MG63 (cell line): ENCODE data around the gene GSTA4. TPM values are rescaled to one million over a fixed set of nuclear protein-coding genes. Genes with fewer than 3 reads are reported as not detected.
"Not testable (repeated sequence)": the region's sequence is repeated elsewhere in the genome, so short reads cannot be mapped to it uniquely, and the experiment has no call there.

Experiments used
- DNase-seq: peaks from one replicate; pipeline ENCODE4 v3.0.0-alpha.2; 2020
- H3K27me3 ChIP-seq: fragments of 250-450 bp; sonication (Bioruptor Pico); 2 replicates; pipeline ENCODE4 v1.5.1; 2020; ENCODE audit warnings: mild to moderate bottlenecking, moderate library complexity
- H3K36me3 ChIP-seq: fragments of 250-450 bp; sonication (Bioruptor Pico); 2 replicates; pipeline ENCODE4 v1.5.1; 2020; ENCODE audit warnings: mild to moderate bottlenecking, moderate library complexity
- H3K4me3 ChIP-seq: fragments of 250-450 bp; sonication (Bioruptor Pico); 2 replicates; pipeline ENCODE4 v1.5.1; 2020; ENCODE audit warnings: mild to moderate bottlenecking, moderate library complexity
- H3K9me3 ChIP-seq: fragments of 250-450 bp; sonication (Bioruptor Pico); 2 replicates; pipeline ENCODE4 v1.5.1; 2020; ENCODE audit warnings: mild to moderate bottlenecking, moderate library complexity
- total RNA-seq: library from RNA; depleted of rRNA; stranded (reverse); fragments of >200 nt; shearing (Covaris generic); gene quantifications from 2 replicates; pipeline ENCODE4 v1.2.3, GENCODE V29; 2014; ENCODE audit warnings: low replicate concordance

Gene GSTA4
- total RNA-seq, 1 experiment from 2014 or later = 28.5 TPM

DNA sequence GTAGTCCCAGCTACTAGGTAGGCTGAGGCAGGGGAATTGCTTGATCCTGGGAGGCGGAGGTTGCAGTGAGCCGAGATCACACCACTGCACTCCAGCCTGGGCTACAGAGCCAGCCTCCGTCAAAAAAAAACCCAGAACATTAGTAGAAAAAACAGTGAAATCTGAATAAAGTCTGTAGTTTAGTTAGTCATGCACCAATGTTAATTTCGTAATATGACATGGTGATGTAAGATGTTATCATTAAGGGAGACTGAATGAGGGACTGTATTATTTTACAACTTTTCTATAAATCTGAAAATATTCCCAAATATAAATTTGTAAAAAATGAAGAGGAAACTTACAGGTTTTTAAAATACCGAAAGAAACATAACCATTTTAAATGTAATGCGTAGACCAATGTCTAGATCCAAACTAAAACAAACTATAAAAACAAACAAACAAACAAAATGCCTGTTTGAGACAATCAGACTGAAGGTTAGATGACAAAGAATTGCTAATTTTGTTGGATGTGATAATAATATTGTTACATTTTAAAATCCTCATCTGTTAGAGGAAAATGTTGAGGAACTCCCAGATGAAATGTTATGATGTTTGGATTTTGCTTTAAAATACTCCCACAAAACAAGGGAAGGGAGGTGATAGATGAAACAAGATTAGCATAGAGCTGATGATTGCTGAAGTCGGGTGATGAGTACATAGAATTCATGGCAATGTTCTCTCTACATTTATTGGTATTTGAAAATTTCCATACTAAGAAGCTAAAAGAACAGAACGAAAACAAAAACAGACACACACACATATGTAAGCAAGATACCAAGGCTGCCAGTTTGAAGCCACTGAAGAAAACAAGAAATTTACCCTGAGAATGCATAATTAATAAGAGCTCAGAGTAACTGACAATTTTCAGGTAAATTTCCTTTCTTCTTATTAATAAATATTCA lies 1.8 kb downstream of the GSTA4 start:
- Histone ChIP-seq H3K36me3 (no peaks in the 10 kb centered on the region), H3K27me3 (no peaks in the 10 kb centered on the region), H3K4me3 (peak overlapping the region; percentile 58), H3K9me3 (no peaks in the 10 kb centered on the region)
- no peak for DNase-seq

DNA sequence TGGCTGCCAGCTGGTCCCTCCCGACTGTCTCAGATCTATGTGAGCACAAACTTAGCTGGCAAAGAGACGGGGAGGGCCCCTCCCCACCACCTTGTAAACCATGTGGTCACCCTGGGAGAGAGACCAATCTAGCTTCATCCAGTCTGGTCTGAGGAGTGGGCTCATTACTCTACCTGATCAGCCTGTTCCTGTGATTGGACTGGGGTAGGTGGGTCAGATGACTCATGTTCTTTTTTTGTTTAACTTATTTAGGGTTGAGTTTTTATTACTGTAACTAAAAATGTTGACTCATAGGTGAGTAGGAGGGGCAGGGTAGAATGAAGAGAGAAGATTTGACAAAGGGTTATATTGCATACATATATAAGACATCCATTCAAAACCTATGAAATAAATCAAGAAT lies 4.7 kb downstream of the GSTA4 start:
- no peaks in the 10 kb centered on the region for H3K27me3 ChIP-seq
- no peak for DNase-seq
- H3K4me3 ChIP-seq = no peak overlapping the region
- H3K9me3 ChIP-seq = no peaks in the 10 kb centered on the region
- no peaks in the 10 kb centered on the region for H3K36me3 ChIP-seq

DNA sequence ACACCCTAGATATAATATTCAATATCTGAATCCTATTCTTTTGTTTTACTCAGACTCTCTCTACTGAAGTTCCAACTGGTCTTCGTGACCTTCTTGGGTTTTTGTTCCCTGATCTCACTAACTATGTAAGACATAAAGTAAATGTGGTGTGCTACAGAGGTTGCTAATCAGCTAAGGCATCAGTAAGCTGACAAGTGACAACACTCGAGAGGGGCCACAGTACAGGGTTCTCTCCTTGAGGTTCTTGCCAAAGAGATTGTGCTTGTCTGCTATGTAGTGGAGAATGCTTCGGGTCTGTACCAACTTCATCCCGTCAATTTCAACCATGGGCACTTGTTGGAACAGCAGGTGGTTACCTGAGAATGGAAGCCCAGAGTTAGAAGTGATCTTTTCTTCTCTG lies 9.9 kb downstream of the GSTA4 start:
- no peaks in the 10 kb centered on the region for H3K27me3 ChIP-seq
- H3K9me3 ChIP-seq = no peaks in the 10 kb centered on the region
- no peaks in the 10 kb centered on the region for H3K36me3 ChIP-seq
- H3K4me3 ChIP-seq = no peak overlapping the region
- DNase-seq = no peak

DNA sequence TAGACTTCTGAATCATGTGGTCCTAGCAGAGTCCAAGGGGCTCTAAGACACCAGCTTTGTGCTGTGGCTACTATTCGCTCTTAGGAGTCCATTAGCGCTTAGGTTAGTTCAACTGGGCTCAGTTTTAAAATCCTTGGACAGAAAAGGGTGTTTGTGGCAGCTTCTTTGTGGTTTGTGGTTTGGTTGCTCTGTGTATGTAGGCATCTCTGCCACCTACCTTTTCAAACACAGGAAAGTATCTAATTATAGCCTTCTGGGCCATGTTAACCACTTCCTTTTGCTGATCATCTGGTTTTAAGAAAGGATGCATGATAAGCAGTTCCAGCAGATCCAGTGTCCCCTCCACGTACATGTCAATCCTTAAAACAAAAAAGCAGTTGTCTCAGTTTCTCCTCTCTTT lies 10.8 kb downstream of the GSTA4 start:
- Histone ChIP-seq H3K36me3 (no peaks in the 10 kb centered on the region), H3K27me3 (no peaks in the 10 kb centered on the region), H3K9me3 (no peaks in the 10 kb centered on the region), H3K4me3 (no peak overlapping the region)
- no peak for DNase-seq

GRCh38 chr6:52983159-52983848 lies 11.8 kb downstream of the GSTA4 start:
- Histone ChIP-seq H3K9me3 (no peaks in the 10 kb centered on the region), H3K4me3 (no peak overlapping the region), H3K36me3 (no peaks in the 10 kb centered on the region), H3K27me3 (no peaks in the 10 kb centered on the region)
- DNase-seq = no peak

- H3K9me3 ChIP-seq = no peaks in the 10 kb centered on the region
- no peak for DNase-seq
- H3K4me3 ChIP-seq = no peak overlapping the region
- H3K27me3 ChIP-seq = no peaks in the 10 kb centered on the region
- no peaks in the 10 kb centered on the region for H3K36me3 ChIP-seq
Observed at GRCh38 chr6:52982680-52983079, 12.4 kb downstream of the GSTA4 start.

DNA sequence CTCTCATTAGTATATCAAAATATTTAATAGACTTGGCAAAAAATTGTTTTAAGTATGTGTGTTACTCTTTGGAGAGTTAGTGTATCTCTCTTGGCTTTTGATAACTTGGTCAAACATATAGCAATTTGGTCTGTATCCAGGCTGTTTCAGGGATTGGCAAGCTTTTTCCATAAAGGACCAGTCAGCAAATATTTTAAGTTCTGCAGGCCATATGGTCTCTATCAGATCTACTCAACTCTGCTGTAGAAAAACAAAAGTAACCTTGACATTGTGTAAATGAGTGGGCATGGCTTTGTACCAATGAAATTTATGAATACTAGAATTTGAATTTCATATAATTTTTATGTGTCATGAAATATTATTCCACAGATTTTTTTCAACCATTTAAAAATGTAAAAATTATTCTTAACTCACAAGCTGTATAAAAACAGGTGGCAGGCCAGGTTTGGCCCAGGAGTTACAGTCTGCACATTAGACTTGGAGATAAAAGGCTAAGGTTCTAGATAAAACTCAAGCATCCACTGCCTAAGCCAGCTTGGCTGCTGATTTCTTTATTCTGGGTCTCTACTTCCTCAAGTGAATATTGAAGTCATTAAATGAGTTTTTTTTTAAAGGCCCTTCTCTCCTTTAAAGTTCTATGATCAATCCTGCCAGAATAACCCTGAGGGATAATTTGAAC lies 13.7 kb downstream of the GSTA4 start:
- Histone ChIP-seq H3K36me3 (no peaks in the 10 kb centered on the region), H3K9me3 (no peaks in the 10 kb centered on the region), H3K4me3 (no peak overlapping the region), H3K27me3 (no peaks in the 10 kb centered on the region)
- DNase-seq = no peak

GRCh38 chr6:52976591-52977035 lies 18.5 kb downstream of the GSTA4 start:
- Histone ChIP-seq H3K9me3 (no peaks in the 10 kb centered on the region), H3K4me3 (no peak overlapping the region), H3K36me3 (no peaks in the 10 kb centered on the region), H3K27me3 (no peaks in the 10 kb centered on the region)
- DNase-seq = no peak

DNA sequence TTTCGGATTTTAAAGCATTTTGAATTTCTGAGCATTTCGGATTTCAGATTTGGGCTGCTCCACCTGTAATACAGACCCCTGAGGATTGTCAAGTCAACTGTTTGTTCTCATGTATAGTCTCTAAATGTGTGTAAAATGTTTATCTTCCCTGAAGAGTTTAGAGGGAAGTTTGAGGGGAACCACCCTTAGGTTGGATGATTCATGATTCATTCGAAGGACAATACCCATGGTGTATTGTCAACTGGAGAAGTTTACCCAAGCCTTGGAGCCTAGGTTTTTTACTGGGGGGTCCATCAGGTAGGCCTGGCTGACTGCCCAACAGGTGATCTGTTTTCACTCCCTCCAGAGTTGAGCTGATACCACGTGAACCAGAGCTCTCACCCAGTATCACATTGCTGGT lies 18.9 kb downstream of the GSTA4 start:
- Histone ChIP-seq H3K27me3 (no peaks in the 10 kb centered on the region), H3K36me3 (no peaks in the 10 kb centered on the region), H3K9me3 (no peaks in the 10 kb centered on the region), H3K4me3 (no peak overlapping the region)
- DNase-seq = no peak

DNA sequence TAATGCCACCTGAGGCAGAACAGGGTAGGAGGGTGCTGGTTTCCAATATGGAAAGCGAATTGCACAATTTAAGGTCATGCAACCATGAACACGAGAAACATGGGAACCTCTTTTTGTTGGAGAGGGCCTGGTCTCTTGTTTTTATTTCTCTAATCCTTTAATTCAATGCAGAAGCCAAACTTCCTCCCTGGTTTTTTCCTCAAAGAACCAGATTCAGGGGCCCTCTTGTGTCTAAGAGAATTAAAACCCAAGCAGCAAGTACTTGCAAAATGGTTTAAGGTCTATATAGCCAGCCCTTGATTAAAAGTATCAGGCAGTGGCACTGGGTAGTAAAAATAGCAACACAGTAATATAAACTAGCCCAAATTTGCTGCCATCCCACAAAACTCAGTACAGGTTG lies 19.5 kb downstream of the GSTA4 start:
- Histone ChIP-seq H3K36me3 (no peaks in the 10 kb centered on the region), H3K27me3 (no peaks in the 10 kb centered on the region), H3K4me3 (no peak overlapping the region), H3K9me3 (no peaks in the 10 kb centered on the region)
- DNase-seq = no peak

GRCh38 chr6:52972989-52973388 lies 22.1 kb downstream of the GSTA4 start:
- Histone ChIP-seq H3K9me3 (no peaks in the 10 kb centered on the region), H3K36me3 (no peaks in the 10 kb centered on the region), H3K27me3 (no peaks in the 10 kb centered on the region), H3K4me3 (no peak overlapping the region)
- no peak for DNase-seq

GRCh38 chr6:52969359-52969758 lies 25.7 kb downstream of the GSTA4 start:
- no peak for DNase-seq
- Histone ChIP-seq H3K9me3 (no peaks in the 10 kb centered on the region), H3K36me3 (no peaks in the 10 kb centered on the region), H3K27me3 (no peaks in the 10 kb centered on the region), H3K4me3 (no peak overlapping the region)

GRCh38 chr6:52966101-52966500 lies 29.0 kb downstream of the GSTA4 start:
- Histone ChIP-seq H3K9me3 (no peaks in the 10 kb centered on the region), H3K36me3 (no peaks in the 10 kb centered on the region), H3K27me3 (no peaks in the 10 kb centered on the region), H3K4me3 (no peak overlapping the region)
- no peak for DNase-seq

GRCh38 chr6:52965380-52965779 lies 29.7 kb downstream of the GSTA4 start:
- H3K4me3 ChIP-seq = no peak overlapping the region
- no peaks in the 10 kb centered on the region for H3K36me3 ChIP-seq
- no peaks in the 10 kb centered on the region for H3K27me3 ChIP-seq
- H3K9me3 ChIP-seq = no peaks in the 10 kb centered on the region
- no peak for DNase-seq

- no peaks in the 10 kb centered on the region for H3K36me3 ChIP-seq
- H3K9me3 ChIP-seq = no peaks in the 10 kb centered on the region
- DNase-seq = no peak
- H3K27me3 ChIP-seq = no peaks in the 10 kb centered on the region
- no peak overlapping the region for H3K4me3 ChIP-seq
Observed at GRCh38 chr6:52964318-52964717, 30.8 kb downstream of the GSTA4 start.

- no peak for DNase-seq
- Histone ChIP-seq H3K4me3 (no peak overlapping the region), H3K9me3 (no peaks in the 10 kb centered on the region), H3K36me3 (no peaks in the 10 kb centered on the region), H3K27me3 (no peaks in the 10 kb centered on the region)
Observed at GRCh38 chr6:52962701-52963100, 32.4 kb downstream of the GSTA4 start.

DNA sequence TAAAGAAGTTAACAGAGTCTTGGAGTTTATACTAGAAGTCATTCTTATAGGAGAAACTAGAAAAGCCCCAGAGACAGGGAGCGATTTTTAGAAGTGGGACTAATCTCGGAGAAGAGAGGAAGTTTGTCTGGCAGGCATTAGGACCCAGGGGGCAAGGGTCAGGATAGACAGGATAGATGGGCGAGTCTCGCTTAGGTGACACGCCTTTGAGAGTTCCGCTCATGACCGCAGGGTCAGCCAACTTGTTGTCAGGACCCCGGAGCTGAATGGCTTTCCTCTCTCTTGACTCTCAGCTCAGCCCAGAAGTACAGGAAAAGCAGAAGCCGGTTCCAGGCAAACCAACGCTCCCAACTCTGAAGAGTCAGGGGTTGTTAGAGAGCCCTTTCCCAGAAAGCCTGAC lies 34.1 kb downstream of the GSTA4 start:
- not testable (repeated sequence) for H3K4me3 ChIP-seq, H3K36me3 ChIP-seq, H3K27me3 ChIP-seq, H3K9me3 ChIP-seq, DNase-seq
